ENCODE data around the gene NEURL2. TPM values are rescaled to one million over a fixed set of nuclear protein-coding genes. Genes with fewer than 3 reads are reported as not detected.

The NEURL2 gene
- total RNA-seq, 1 donor from 2014 or later, result 8.4 TPM

- H3K4me1 Mint-ChIP-seq (ENCODE audit: low read depth), result no peaks in the 10 kb centered on the region
- H3K9me3 Mint-ChIP-seq (ENCODE audit: low read depth), result no peaks in the 10 kb centered on the region
- DNase-seq (ENCODE audit: low spot score, unreplicated experiment), result no peak
- no peak for TF ChIP-seq CTCF (IDR thresholded peaks at IDR 0.05; ENCODE audit: unreplicated experiment)
- H3K27ac Mint-ChIP-seq, result no peak overlapping the region
- no peaks in the 10 kb centered on the region for H3K27me3 Mint-ChIP-seq
- no peaks in the 10 kb centered on the region for H3K36me3 Mint-ChIP-seq (ENCODE audit: insufficient read depth)
- no peak overlapping the region for H3K4me3 Mint-ChIP-seq (ENCODE audit: low read depth)
Observed at GRCh38 chr20:45872626-45873025, 18.4 kb downstream of the NEURL2 start.

- no peaks in the 10 kb centered on the region for H3K9me3 Mint-ChIP-seq (ENCODE audit: low read depth)
- DNase-seq (ENCODE audit: low spot score, unreplicated experiment), result no peak
- H3K4me1 Mint-ChIP-seq (ENCODE audit: low read depth), result no peaks in the 10 kb centered on the region
- no peak overlapping the region for H3K27ac Mint-ChIP-seq
- no peak overlapping the region for H3K4me3 Mint-ChIP-seq (ENCODE audit: low read depth)
- peaks cover 1% of the 10 kb centered on the region for H3K36me3 Mint-ChIP-seq (ENCODE audit: insufficient read depth)
- H3K27me3 Mint-ChIP-seq, result no peaks in the 10 kb centered on the region
- TF ChIP-seq CTCF (IDR thresholded peaks at IDR 0.05; ENCODE audit: unreplicated experiment), result no peak
Observed at GRCh38 chr20:45867819-45868176, 23.2 kb downstream of the NEURL2 start.

- peak overlapping the region; percentile 16 for H3K27ac Mint-ChIP-seq
- no peak overlapping the region for H3K4me3 Mint-ChIP-seq (ENCODE audit: low read depth)
- peaks cover 1% of the 10 kb centered on the region for H3K36me3 Mint-ChIP-seq (ENCODE audit: insufficient read depth)
- no peak for TF ChIP-seq CTCF (IDR thresholded peaks at IDR 0.05; ENCODE audit: unreplicated experiment)
- no peaks in the 10 kb centered on the region for H3K27me3 Mint-ChIP-seq
- H3K9me3 Mint-ChIP-seq (ENCODE audit: low read depth), result no peaks in the 10 kb centered on the region
- no peak for DNase-seq (ENCODE audit: low spot score, unreplicated experiment)
- no peaks in the 10 kb centered on the region for H3K4me1 Mint-ChIP-seq (ENCODE audit: low read depth)
Observed at GRCh38 chr20:45867136-45867818, 23.7 kb downstream of the NEURL2 start.

- no peaks in the 10 kb centered on the region for H3K27me3 Mint-ChIP-seq
- no peak overlapping the region for H3K4me3 Mint-ChIP-seq (ENCODE audit: low read depth)
- no peak for TF ChIP-seq CTCF (IDR thresholded peaks at IDR 0.05; ENCODE audit: unreplicated experiment)
- H3K27ac Mint-ChIP-seq, result no peak overlapping the region
- no peaks in the 10 kb centered on the region for H3K9me3 Mint-ChIP-seq (ENCODE audit: low read depth)
- peaks cover 1% of the 10 kb centered on the region for H3K36me3 Mint-ChIP-seq (ENCODE audit: insufficient read depth)
- DNase-seq (ENCODE audit: low spot score, unreplicated experiment), result no peak
- H3K4me1 Mint-ChIP-seq (ENCODE audit: low read depth), result no peaks in the 10 kb centered on the region
Observed at GRCh38 chr20:45866454-45866853, 24.6 kb downstream of the NEURL2 start.

GRCh38 chr20:45863543-45864470 is 27.2 kb downstream of the NEURL2 start:
- TF ChIP-seq CTCF (IDR thresholded peaks at IDR 0.05; ENCODE audit: unreplicated experiment), result no peak
- peaks cover 1% of the 10 kb centered on the region for H3K36me3 Mint-ChIP-seq (ENCODE audit: insufficient read depth)
- no peaks in the 10 kb centered on the region for H3K27me3 Mint-ChIP-seq
- no peak overlapping the region for H3K27ac Mint-ChIP-seq
- DNase-seq (ENCODE audit: low spot score, unreplicated experiment), result no peak
- peaks cover 2% of the 10 kb centered on the region for H3K4me1 Mint-ChIP-seq (ENCODE audit: low read depth)
- no peak overlapping the region for H3K4me3 Mint-ChIP-seq (ENCODE audit: low read depth)
- H3K9me3 Mint-ChIP-seq (ENCODE audit: low read depth), result no peaks in the 10 kb centered on the region

Measured in progenitor cell of endocrine pancreas (in vitro differentiated cells).